H54 (cell line): ENCODE results near the gene PRR23E.

Source experiments
- DNase-seq: peaks from one replicate; pipeline ENCODE4 v3.0.0; 2011; ENCODE audit warnings: low spot score, mixed read lengths; ENCODE audit not compliant: insufficient read length
- FAIRE-seq: peaks from 3 replicates; lab custom pipeline; 2011; peaks lifted over from hg19 to GRCh38; lab: Jason Lieb, UNC
- POLR2A ChIP-seq: IDR thresholded peaks from 2 replicates; pipeline ENCODE4 v1.6.1; 2011; ENCODE audit warnings: low read depth, mild to moderate bottlenecking, low read length

PRR23E gene

DNA sequence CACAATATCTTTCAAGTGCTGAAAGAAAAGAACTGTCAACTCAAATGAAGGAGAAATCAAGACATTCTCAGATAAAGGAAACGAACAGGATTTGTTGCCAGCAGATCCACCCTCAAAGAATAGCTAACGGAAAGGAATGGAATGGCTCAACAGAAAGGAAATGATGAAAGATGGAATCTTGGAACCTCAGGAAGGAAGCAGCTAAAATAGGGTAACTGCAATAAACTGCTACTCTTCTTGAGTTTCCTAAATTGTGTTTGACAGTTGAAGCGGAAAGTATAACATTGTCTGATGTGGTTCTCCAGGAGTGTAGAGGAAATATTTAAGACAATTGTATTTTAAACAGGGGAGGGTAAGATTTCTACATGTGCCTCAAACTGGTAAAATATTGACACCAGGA is 22.0 kb downstream of the PRR23E start:
- DNase-seq, result no peak
- no peak for TF ChIP-seq POLR2A
- FAIRE-seq, result no peak

DNA sequence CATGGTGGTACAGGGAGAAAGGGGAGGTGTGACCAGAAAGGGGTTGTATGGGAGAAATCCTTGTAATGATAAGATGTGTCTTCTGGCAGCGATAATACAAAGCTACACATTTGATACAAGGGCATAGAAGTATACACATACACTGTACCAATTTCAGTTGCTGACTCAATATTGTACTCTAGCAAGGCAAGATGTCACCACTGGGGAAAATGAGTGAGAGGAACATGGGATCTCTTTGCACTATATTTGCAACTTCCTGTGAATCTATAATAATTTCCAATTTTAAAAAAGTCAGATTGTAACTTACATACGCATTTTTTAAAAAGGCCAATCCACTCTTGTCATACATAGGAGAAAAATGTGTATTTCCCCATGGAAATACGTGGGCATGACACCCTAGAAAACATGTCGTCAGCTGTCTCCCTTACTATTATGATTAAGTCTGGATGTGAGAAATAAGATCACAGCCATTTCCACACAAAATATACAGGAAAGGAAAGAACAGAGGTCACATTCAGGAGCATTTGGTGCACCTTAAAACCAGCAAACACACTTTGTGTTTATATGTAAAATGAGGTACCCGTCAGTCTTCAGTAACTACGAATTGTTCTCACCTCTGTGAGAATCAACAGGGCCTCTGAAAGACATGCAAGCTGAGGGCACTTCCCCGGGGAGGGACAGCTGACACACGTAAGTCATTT is 22.9 kb downstream of the PRR23E start:
- TF ChIP-seq POLR2A, result no peak
- DNase-seq (no peak), FAIRE-seq (no peak)

DNA sequence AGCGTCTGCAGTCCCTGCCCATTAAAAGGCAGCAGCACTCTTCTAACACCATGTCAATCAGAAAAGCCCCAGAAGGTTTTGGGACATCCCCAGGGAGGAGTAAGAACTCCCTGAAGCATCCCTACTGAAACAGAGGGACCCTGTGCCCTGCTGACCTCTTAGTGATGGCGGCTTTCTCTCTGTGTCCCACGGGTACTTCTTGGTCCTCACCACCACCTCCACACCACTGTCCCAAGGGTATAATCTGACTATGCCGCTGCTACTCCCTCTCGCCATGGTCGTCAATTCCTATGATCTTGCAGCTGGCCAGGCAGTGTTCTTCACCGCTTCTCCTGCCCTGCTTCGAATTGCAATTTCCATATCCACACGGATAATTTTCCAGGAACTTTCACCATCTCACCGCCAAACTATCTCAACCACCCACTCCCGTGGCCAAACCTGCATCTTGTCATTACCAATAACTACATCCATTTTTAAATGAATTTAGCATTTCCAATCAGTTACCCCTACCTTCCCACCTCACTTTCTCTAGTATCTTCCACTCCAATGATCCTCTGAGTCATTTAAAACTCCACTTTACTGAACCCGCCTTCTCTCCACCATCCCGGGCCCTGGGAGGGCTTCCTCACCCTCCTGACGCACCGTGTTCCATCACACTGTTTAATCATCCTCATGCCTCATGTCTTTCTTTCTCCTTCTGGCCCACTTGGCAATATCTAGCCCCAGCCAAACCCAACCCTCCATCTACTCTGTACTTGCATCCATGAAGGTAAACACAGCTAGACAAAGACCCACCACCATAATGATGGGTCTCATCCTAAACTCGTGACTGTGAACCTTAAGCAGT is 23.7 kb downstream of the PRR23E start:
- no peak for DNase-seq

DNA sequence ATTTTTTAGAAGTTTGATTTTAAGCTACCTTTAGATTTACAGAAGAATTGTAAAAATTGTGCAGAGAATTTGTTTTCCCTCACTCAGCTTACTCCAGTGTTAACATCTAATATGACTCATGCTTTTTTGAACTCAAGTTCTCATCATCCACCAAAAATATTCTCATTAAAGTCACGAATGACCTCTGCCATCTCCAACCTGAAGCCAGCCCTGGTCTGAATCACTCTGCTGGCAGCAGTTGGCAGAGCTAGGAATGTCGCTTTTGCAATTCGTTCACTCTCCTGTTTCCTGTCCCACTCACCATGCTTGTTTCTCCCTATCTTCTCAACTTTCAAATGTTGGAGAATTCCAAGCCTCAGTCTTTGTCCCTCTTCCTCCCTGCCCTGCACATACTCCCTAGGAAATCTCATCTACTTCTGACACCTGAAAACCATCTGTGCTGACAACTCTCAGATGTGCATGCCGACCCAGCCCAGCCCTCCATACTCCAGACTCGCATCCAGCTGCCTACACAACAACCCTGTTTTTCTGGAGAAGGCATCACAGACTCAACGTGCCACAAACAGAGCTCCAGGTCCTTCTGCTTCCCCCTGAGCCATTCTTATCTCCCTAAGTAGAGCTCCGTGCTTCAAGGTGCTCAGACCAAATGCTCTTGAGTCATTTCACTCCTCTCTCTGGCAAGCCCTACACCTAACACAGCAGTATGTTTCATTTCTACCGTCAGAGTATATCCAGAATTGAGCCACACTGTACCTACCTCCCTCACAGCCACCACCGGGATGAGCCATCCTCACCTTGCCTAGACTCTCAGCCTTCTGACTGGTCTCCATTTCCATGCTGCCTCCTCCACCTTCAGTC is 24.9 kb downstream of the PRR23E start:
- no peak for TF ChIP-seq POLR2A
- peak; percentile 24 for DNase-seq
- no peak for FAIRE-seq

More for the DNA sequence above, 23.7 kb downstream of the PRR23E start:
- no peak for FAIRE-seq
- TF ChIP-seq POLR2A, result no peak

- FAIRE-seq (no peak), DNase-seq (no peak)
- no peak for TF ChIP-seq POLR2A
These were observed 25.6 kb downstream of the PRR23E start for GRCh38 chr3:127218454-127218922.

DNA sequence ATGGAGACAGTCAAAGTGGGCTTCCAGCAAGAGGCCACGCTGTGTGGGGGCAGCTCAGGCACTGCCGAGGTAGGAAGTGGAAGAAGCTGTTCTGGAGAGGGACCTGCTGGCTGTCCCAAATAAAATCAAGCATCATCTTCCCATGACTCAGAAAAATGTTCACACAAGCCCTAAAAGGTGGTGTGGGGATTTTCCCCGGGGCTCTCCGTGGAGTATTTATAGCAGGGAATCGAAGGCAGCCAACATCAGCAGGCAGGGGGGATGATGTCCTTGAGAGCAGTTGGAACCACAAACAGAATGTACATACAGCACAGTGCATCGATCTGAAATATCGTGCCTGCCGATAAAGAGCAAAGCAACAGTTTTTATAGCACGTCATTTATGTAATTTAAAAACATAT is 27.6 kb downstream of the PRR23E start:
- FAIRE-seq (no peak), DNase-seq (no peak)
- no peak for TF ChIP-seq POLR2A

DNA sequence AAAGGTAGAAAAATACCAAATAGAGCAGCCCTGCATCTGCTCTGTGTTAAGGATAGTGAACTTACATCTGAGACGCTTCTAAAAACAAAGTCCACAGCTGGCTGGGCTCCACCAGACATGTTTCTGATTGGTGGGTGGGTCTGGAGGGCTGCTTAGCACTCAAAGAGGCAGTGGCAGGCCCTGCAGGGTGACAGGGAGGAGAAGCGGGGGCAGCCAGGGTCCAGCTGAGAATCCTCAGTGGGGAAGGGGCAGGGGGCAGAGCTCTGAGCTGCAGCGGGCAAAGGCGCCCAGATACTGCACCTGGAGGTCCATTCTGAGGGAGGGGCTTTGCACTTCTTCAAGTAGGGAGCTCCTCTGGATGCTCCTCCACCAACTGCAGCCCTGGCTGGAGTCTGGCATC is 28.1 kb downstream of the PRR23E start:
- no peak for FAIRE-seq
- no peak for TF ChIP-seq POLR2A
- DNase-seq, result no peak

- TF ChIP-seq POLR2A, result no peak
- no peak for FAIRE-seq
- no peak for DNase-seq
These were observed 28.6 kb downstream of the PRR23E start for GRCh38 chr3:127221446-127222035.

GRCh38 chr3:127222163-127222562 is 29.2 kb downstream of the PRR23E start:
- no peak for FAIRE-seq

GRCh38 chr3:127222664-127223063 is 29.7 kb downstream of the PRR23E start:
- TF ChIP-seq POLR2A, result no peak
- DNase-seq, result no peak
- FAIRE-seq, result no peak

More at GRCh38 chr3:127222163-127222562, 29.2 kb downstream of the PRR23E start:
- TF ChIP-seq POLR2A, result no peak
- DNase-seq, result no peak

DNA sequence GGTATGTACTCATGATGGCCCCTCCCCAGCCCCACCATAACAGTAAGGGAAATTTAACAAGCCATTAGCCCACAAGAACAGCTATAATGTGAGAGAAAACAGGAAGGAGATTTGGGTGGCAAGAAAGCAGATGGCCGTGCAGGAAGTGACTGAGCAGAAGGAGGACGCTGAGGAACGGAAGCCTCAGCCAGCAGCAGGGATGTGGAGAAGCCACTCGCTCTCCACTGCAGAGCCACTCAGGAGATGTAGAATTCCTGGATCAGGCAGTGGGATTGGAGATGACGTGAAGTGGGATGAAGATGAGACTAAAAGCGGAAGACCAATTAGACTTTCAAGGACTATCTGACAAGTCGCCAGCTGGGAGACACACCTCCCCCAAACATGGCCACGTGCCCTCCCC is 31.2 kb downstream of the PRR23E start:
- FAIRE-seq (no peak), DNase-seq (no peak)
- no peak for TF ChIP-seq POLR2A

DNA sequence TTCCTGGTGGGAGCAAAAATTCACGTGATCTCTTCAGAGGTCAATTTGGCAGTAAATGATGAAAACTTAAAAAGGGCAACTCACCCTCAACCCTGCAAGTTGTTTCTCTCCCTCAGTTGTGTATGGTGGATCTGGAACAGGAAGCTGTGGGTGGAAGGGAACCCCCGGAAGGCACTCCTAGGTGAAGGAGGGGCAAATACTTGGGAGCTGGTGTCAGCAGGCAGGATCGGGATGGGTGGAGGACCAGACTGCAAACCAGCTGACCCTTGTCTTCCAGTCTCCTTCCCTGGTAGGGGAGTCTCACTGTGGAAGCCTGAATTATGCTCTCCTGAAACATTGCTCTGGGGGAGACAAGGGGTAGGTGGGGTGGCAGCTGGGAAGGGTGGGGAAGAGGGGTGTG is 33.5 kb downstream of the PRR23E start:
- no peak for TF ChIP-seq POLR2A
- DNase-seq (no peak), FAIRE-seq (no peak)
